ENCODE results near the gene FBXW8.

Gene FBXW8

GRCh38 chr12:117039891-117040309, 129.2 kb downstream of the FBXW8 start:
- Histone ChIP-seq H3F3A (ENCODE audit: control insufficient read depth, insufficient read depth) (no peaks in the 10 kb centered on the region), H3K4me1 (ENCODE audit: control insufficient read depth, low read length) (no peaks in the 10 kb centered on the region), H3K9me3 (ENCODE audit: control insufficient read depth, insufficient read depth, low read length) (no peaks in the 10 kb centered on the region), H3K4me3 (ENCODE audit: low read length) (no peak overlapping the region), H3K27me3 (ENCODE audit: control insufficient read depth, low read length) (no peaks in the 10 kb centered on the region), H3K36me3 (ENCODE audit: control insufficient read depth, low read length) (no peaks in the 10 kb centered on the region), H3K27ac (ENCODE audit: low read depth, low read length) (no peak overlapping the region), H3K9me2 (replicated peaks; ENCODE audit: control insufficient read depth, low read length) (no peaks in the 10 kb centered on the region), H3K4me2 (ENCODE audit: low read length) (no peak overlapping the region), H3K79me2 (ENCODE audit: control insufficient read depth, low read length) (no peaks in the 10 kb centered on the region), H4K20me1 (ENCODE audit: control insufficient read depth, insufficient read depth, low read depth, low read length) (no peaks in the 10 kb centered on the region)
- TF ChIP-seq CTCF (IDR thresholded peaks at IDR 0.05; ENCODE audit: low read depth, low read length, poor library complexity, severe bottlenecking), result no peak
- no peak for TF ChIP-seq EZH2phosphoT487 (IDR thresholded peaks at IDR 0.05; ENCODE audit: borderline replicate concordance, low read length)

- Histone ChIP-seq H3K36me3 (ENCODE audit: control insufficient read depth, low read length) (no peaks in the 10 kb centered on the region), H3F3A (ENCODE audit: control insufficient read depth, insufficient read depth) (no peaks in the 10 kb centered on the region), H3K27me3 (ENCODE audit: control insufficient read depth, low read length) (no peaks in the 10 kb centered on the region), H3K9me3 (ENCODE audit: control insufficient read depth, insufficient read depth, low read length) (no peaks in the 10 kb centered on the region), H3K4me1 (ENCODE audit: control insufficient read depth, low read length) (peaks cover 3% of the 10 kb centered on the region), H4K20me1 (ENCODE audit: control insufficient read depth, insufficient read depth, low read depth, low read length) (no peaks in the 10 kb centered on the region), H3K27ac (ENCODE audit: low read depth, low read length) (no peak overlapping the region), H3K9me2 (replicated peaks; ENCODE audit: control insufficient read depth, low read length) (no peaks in the 10 kb centered on the region), H3K4me2 (ENCODE audit: low read length) (no peak overlapping the region), H3K79me2 (ENCODE audit: control insufficient read depth, low read length) (no peaks in the 10 kb centered on the region), H3K4me3 (ENCODE audit: low read length) (no peak overlapping the region)
- TF ChIP-seq CTCF (IDR thresholded peaks at IDR 0.05; ENCODE audit: low read depth, low read length, poor library complexity, severe bottlenecking) (no peak), EZH2phosphoT487 (IDR thresholded peaks at IDR 0.05; ENCODE audit: borderline replicate concordance, low read length) (no peak)
Measured at GRCh38 chr12:117040496-117040895, 129.7 kb downstream of the FBXW8 start.

DNA sequence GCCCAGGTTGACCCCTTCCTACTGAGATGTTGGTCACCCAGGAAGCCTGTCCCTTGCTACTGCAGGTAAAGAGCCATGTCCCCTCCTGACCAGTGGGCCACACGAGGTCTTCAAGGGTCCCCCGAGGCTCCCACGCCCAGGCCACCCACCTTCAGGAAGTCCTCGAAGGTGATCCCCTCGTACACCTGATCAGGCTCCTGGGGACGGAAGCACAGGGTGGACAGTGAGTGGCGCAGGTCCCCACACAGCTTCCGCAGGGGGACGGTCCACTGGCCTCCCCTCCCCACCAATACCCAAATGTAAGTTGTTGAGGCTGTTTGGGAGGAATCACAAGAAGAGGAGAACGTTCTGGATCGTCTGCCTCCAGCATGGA, 131.0 kb downstream of the FBXW8 start:
- no peak overlapping the region for H3K27ac ChIP-seq (ENCODE audit: low read depth, low read length)
- TF ChIP-seq EZH2phosphoT487 (IDR thresholded peaks at IDR 0.05; ENCODE audit: borderline replicate concordance, low read length) (no peak), CTCF (IDR thresholded peaks at IDR 0.05; ENCODE audit: low read depth, low read length, poor library complexity, severe bottlenecking) (no peak)
- peaks cover 12% of the 10 kb centered on the region for H3K4me1 ChIP-seq (ENCODE audit: control insufficient read depth, low read length)
- H3K4me2 ChIP-seq (ENCODE audit: low read length), result no peak overlapping the region
- no peaks in the 10 kb centered on the region for H3F3A ChIP-seq (ENCODE audit: control insufficient read depth, insufficient read depth)
- no peaks in the 10 kb centered on the region for H3K79me2 ChIP-seq (ENCODE audit: control insufficient read depth, low read length)
- no peak overlapping the region for H3K4me3 ChIP-seq (ENCODE audit: low read length)
- H3K9me3 ChIP-seq (ENCODE audit: control insufficient read depth, insufficient read depth, low read length), result no peaks in the 10 kb centered on the region
- no peaks in the 10 kb centered on the region for H3K27me3 ChIP-seq (ENCODE audit: control insufficient read depth, low read length)
- H3K9me2 ChIP-seq (replicated peaks; ENCODE audit: control insufficient read depth, low read length), result no peaks in the 10 kb centered on the region
- H3K36me3 ChIP-seq (ENCODE audit: control insufficient read depth, low read length), result no peaks in the 10 kb centered on the region
- H4K20me1 ChIP-seq (ENCODE audit: control insufficient read depth, insufficient read depth, low read depth, low read length), result no peaks in the 10 kb centered on the region
